HG03064 (cell line): Measurements from ENCODE around the gene CEP295NL.
"Not testable (repeated sequence)": the region's sequence is repeated elsewhere in the genome, so short reads cannot be mapped to it uniquely, and the experiment has no call there.

Experiments
- ATAC-seq: cut with Tn5 transposase; IDR thresholded peaks from one replicate; pipeline ENCODE4 v1.9.1; 2021; ENCODE audit warnings: low read depth; ENCODE audit not compliant: unreplicated experiment

CEP295NL gene

DNA sequence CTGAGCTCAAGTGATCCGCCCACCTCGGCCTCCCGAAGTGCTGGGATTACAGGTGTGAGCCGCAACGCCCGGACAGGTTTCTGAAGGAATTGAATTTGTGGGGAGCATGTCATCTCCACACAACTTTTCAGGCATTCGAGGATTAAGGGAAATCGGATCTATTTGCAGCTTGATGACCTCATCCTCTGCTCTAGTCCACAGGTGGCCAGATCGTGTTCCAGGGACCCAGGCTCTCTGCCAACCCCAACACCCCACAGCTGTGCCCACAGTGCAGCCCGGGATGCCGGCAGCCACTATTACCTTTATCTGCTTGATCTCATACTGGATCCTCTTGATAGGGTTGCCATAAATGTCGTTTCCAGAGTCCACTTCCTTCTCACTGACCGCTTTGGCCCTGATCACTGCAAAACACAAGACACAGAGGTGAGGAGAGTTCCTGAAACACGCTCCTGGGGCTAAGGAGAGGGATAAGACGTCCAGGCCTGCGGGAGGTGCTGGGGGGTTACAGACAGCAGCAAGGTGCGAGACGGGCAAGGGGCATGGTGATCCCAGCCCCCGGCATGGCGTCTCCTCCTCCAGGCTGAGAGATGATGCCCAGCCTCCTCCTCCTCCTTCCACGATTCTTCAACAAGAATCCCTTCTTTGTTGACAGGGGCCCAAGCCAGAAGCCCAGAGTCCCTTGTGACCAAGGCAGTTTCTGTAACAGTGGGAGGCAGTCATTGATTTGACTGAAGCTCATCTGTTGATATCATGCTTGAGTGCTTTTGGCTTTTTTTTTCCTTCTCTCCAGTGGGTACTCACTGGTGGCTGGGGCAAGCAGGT lies 29.3 kb downstream of the CEP295NL start:
- ATAC-seq = no peak

DNA sequence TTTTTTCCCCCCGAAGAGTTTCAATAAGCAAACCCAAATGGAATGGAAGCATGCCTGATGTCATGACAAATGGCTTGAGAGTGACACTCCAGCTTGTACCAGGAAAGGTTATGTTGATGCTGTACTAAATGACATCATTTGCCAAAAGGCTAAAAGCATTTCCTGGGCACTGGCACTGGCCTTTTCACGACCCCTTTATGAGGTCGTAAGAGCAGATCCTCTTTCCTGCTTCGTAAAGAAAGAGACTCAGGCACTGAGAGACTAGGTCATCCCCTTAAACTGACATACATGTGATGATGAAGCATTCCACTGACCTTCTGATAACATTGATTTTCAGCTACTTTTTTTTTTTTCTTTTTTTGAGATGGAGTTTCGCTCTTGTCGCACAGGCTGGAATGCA lies 30.5 kb downstream of the CEP295NL start:
- no peak for ATAC-seq

DNA sequence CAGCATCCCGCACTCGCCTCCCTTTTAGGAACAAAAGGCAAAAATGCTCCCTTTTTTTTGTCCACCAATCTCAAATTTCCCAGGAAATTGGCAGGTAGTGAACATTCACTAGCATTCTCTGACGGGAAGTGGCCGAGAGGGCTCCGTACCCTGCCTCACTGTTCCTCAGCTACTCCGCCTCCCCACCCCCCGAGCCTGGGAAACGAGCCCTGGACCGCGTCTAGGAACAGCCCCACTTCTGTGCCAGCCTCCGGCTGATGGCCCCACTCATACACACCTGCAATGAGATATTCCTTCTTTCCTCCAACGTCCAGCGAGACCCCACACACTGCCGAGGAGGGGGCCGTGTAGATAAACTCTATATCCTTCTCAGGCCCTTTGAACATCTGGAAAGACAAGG lies 32.4 kb downstream of the CEP295NL start:
- no peak for ATAC-seq

GRCh38 chr17:78868391-78868790 lies 34.6 kb downstream of the CEP295NL start:
- no peak for ATAC-seq

DNA sequence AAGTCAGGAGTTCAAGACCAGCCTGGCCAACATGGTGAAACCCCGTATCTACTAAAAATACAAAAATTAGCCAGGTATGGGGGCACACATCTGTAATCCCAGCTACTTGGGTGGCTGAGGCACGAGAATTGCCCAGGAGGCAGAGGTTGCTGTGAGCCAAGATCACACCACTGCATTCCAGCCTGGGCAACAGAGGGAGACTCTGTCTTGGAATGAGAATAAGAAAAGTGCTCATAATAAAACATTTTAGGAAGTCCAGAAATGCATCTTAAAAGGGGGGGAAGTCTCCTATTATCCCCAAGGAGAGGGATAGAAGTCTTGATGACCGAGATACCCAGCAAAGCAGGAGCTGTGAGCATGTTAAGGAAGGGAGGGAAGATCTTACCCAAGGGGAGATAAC lies 36.0 kb downstream of the CEP295NL start:
- ATAC-seq = not testable (repeated sequence)

GRCh38 chr17:78865682-78866390 lies 37.2 kb downstream of the CEP295NL start:
- ATAC-seq = no peak

- ATAC-seq = no peak
Measured at GRCh38 chr17:78864117-78864516, 38.9 kb downstream of the CEP295NL start.

- no peak for ATAC-seq
Measured at GRCh38 chr17:78862073-78863023, 40.7 kb downstream of the CEP295NL start.

DNA sequence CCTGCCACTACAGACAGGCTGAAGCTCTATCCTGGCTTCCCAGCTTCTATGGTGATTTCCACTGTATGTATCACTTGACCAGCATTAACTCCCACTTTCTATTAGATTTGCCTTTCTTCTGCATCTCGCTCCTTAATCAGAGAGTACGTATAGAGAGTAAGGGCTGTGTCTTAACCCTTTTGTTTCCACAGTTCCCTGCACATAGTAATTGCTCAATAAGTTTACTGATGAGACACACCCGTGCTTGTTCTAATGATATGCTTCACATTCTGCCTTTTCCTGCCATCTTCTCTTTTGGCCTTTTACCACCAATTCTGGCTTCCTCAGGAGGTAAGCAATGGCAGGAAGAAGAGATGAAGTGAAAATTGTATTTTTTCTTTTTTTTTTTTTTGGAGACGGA lies 41.8 kb downstream of the CEP295NL start:
- no peak for ATAC-seq

GRCh38 chr17:78859051-78859450 lies 44.0 kb downstream of the CEP295NL start:
- no peak for ATAC-seq

- ATAC-seq = no peak
Measured at GRCh38 chr17:78857266-78857665, 45.7 kb downstream of the CEP295NL start.

GRCh38 chr17:78855561-78856165 lies 47.3 kb downstream of the CEP295NL start:
- ATAC-seq = no peak

DNA sequence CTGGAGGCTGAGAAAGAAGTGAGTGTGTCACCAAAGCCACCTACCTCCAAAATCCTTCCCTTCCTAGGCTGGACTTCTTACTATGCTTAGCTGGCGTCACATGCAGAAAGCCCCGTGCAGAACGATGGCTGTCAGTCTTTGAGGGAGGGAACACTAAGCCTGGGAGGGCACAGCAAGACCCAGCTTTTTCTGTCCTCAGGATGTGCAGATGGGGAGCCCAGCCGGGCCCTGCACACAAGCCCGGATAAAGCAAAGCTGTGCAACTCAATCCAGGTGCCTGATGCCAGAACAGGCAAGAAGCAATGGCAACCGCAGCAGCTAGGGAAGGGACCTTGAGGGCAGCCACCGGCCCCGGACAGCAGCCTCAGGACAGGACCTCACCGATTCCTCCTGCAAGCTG lies 48.5 kb downstream of the CEP295NL start:
- no peak for ATAC-seq

DNA sequence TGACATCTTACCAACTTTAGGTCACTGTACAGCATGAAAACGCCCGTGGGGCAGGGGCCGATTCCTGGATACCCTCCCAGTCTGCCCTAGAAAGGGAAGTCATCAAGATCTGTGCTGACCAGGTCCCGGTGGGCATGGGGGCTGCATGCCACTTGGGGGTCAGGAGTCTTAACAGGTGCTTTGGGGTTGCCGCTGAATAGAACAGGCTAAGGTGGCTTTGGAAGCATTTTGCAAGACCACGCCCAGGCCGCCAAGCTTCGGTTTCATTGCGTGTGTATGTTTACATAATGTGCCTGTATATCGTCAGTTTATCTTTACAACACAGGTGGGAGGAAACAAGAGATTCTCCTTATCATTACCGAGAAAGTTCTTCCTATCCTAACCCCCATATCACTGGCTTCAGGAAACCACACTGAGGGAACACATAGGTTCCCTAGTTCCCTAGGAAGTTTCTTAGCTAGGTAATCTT lies 49.0 kb downstream of the CEP295NL start:
- no peak for ATAC-seq

DNA sequence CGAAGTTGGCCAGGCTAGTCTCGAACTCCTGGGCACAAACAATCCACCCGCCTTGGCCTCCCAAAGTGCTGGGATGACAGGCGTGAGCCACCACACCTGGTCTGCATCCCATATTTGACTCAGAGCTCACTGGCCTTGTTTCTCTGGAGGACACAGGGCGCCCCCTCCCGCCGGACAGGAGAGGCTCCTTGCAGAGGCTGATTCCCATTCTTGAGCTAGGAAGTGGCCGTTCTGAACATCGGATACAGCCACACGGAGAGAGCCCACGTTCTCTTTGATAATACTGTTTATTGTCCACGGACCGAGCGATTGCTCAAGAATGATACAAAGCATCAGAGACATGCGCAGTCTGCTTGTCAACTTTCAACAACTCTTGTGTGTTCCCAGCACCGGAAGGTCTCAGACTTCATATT lies 50.3 kb downstream of the CEP295NL start:
- no peak for ATAC-seq

DNA sequence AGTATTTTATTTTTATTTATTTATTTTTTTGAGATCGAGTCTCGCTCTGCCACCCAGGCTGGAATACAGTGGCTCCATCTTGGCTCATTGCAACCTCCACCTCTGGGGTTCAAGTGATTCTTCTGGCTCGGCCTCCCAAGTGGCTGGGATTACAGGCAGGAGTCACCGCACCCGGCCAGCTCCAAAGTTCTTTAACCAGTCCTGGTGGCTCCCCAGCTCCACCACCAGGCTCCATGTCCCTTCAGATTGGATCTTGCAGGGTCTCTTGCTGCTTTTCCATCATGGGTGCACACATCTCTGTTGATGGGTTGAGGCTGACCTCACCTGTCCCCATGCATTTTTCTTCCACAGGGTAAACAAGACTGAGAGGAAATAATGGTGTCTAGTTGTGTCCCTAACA lies 54.0 kb downstream of the CEP295NL start:
- no peak for ATAC-seq

- no peak for ATAC-seq
Measured at GRCh38 chr17:78847052-78847451, 55.9 kb downstream of the CEP295NL start.

DNA sequence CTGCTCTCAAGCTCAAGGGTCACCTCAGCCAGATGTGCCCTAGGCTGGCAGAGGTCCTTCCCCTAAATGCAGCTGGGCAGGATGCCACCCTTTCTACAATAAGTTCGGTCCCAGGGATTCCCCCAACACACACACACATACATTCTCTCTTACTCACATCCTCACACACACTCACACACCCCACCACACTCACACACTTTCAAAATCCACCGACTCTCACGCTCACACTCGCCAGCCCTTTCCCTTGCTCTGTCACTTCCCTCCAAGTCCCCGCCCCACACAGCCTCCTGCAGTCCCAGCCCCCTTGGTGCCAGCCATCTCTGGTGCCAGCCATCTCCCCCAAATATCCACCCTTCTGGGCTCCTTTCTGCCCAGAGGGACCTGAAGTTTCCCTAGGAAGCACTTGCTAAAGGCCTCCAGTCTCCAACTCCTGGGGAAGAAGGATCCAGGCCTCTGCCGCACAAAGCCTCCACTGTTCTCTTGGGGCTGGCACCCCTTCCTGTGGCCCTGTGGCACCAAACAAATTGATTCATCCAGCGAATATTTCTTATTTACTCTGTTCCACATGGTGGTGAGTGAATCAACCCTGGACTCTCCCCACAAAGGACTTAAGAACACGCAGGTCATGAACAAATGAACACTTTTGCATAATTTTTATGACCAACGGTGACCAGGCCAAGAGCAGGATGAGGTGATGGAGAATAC lies 58.5 kb downstream of the CEP295NL start:
- ATAC-seq = no peak

GRCh38 chr17:78842881-78843565 lies 60.0 kb downstream of the CEP295NL start:
- no peak for ATAC-seq
